ENCODE data around the gene ADAMTS9. TPM values are rescaled to one million over a fixed set of nuclear protein-coding genes. Genes with fewer than 3 reads are reported as not detected.

ADAMTS9 gene
- total RNA-seq, 1 experiment from 2014 or later = 0.46 TPM

DNA sequence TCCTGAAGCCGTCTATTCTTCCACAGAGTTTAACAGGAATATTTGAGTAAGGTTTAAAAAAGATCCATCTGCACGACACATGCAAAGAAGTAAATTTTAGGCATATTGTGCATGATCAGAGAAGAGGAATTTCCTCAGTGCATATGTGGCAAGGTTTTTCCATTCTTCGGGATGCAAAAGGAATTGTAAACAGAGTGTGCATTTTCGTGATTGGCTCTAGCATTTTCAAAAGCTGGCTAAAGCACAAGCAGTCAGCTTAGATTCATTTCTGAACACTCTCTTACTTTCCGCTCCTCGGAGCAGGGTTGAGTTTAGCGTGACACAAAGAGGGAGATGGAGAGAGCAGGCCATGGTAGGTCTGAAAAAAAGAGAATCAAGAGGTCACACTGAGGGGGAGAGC is 128.2 kb downstream of the ADAMTS9 start:
- no peaks in the 10 kb centered on the region for H3K79me2 ChIP-seq (ENCODE audit: insufficient read depth, low read length)
- no peak overlapping the region for H3K14ac ChIP-seq (ENCODE audit: insufficient read depth, low read length)
- H2BK15ac ChIP-seq (ENCODE audit: low read depth, low read length) = no peak overlapping the region
- H2BK12ac ChIP-seq (ENCODE audit: insufficient read length, low read depth, low read length) = no peak overlapping the region
- no peak overlapping the region for H2BK5ac ChIP-seq (ENCODE audit: insufficient read length, low read length)
- Mint-ChIP-seq H3K36me3 (ENCODE audit: insufficient read depth in 1 of 3, low read depth in 3 of 3) (no peaks in the 10 kb centered on the region), H3K27ac (0 out of 7 replicates have a peak overlapping the region, but pooled peaks of 1 of the 3 experiments have one; percentile 51), H3K4me1 (peaks cover 5 to 6% of the 10 kb centered on the region in 2 experiments), H3K4me3 (no peak overlapping the region), H3K9me3 (no peaks in the 10 kb centered on the region), H3K27me3 (ENCODE audit: low read depth) (no peaks in the 10 kb centered on the region)
- H2AFZ ChIP-seq (ENCODE audit: low read length) = no peak overlapping the region
- no peak overlapping the region for H3K4ac ChIP-seq (ENCODE audit: low read depth, low read length)
- no peak overlapping the region for H4K5ac ChIP-seq (ENCODE audit: insufficient read length, low read depth, low read length)
- H3K56ac ChIP-seq (ENCODE audit: insufficient read length, low read depth, low read length) = no peak overlapping the region
- no peaks in the 10 kb centered on the region for H3K9me3 ChIP-seq (ENCODE audit: control insufficient read depth, low read depth, low read length)
- no peak for DNase-seq
- H4K20me1 ChIP-seq (ENCODE audit: control insufficient read depth, insufficient read depth, insufficient read length) = no peaks in the 10 kb centered on the region
- TF ChIP-seq, protein P1, sequence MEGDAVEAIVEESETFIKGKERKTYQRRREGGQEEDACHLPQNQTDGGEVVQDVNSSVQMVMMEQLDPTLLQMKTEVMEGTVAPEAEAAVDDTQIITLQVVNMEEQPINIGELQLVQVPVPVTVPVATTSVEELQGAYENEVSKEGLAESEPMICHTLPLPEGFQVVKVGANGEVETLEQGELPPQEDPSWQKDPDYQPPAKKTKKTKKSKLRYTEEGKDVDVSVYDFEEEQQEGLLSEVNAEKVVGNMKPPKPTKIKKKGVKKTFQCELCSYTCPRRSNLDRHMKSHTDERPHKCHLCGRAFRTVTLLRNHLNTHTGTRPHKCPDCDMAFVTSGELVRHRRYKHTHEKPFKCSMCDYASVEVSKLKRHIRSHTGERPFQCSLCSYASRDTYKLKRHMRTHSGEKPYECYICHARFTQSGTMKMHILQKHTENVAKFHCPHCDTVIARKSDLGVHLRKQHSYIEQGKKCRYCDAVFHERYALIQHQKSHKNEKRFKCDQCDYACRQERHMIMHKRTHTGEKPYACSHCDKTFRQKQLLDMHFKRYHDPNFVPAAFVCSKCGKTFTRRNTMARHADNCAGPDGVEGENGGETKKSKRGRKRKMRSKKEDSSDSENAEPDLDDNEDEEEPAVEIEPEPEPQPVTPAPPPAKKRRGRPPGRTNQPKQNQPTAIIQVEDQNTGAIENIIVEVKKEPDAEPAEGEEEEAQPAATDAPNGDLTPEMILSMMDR (conservative IDR thresholded peaks at IDR 0.05) = no peak
- no peaks in the 10 kb centered on the region for H3K79me1 ChIP-seq (ENCODE audit: insufficient read depth, low read depth, low read length, poor library complexity, severe bottlenecking)
- H3T11ph ChIP-seq (ENCODE audit: low read length) = no peak overlapping the region
- H3K4me2 ChIP-seq (ENCODE audit: insufficient read depth, insufficient read length, low read length) = no peak overlapping the region
- H3K4me1 ChIP-seq (ENCODE audit: insufficient read depth, low read length) = peaks cover 3% of the 10 kb centered on the region; the same call in 1 of the 2 replicates
- H4K8ac ChIP-seq (replicated peaks; ENCODE audit: insufficient read length, low read depth, low read length) = no peak overlapping the region
- WGBS (ENCODE audit: extremely low coverage, insufficient read length, low lambda C conversion rate) = no CpG with 5 or more reads among the region's 7 CpGs
- H2AK5ac ChIP-seq (ENCODE audit: insufficient read length, low read length) = no peak overlapping the region
- no peaks in the 10 kb centered on the region for H3K23me2 ChIP-seq (ENCODE audit: insufficient read length, low read depth, low read length, poor library complexity, severe bottlenecking)
- H2BK120ac ChIP-seq (ENCODE audit: low read depth, low read length, poor library complexity, severe bottlenecking) = no peak overlapping the region
- no peaks in the 10 kb centered on the region for H3K27me3 ChIP-seq (ENCODE audit: insufficient read depth, low read length)
- no peak overlapping the region for H3K18ac ChIP-seq (ENCODE audit: insufficient read length, low read depth, low read length)
- H4K91ac ChIP-seq (ENCODE audit: insufficient read length, low read depth, low read length) = no peak overlapping the region
- no peak overlapping the region for H3K23ac ChIP-seq (ENCODE audit: insufficient read length, low read depth, low read length)
- H2BK20ac ChIP-seq (ENCODE audit: low read depth, low read length, poor library complexity, severe bottlenecking) = no peak overlapping the region
- H3K9ac ChIP-seq (ENCODE audit: extremely low read depth, insufficient read length, low read length) = no peak overlapping the region
- no peak overlapping the region for H3K27ac ChIP-seq (ENCODE audit: insufficient read length, low read depth, low read length)
